ENCODE measurements around the gene CHCHD3.

The CHCHD3 gene

GRCh38 chr7:132838313-132838712 is 243.6 kb downstream of the CHCHD3 start:
- no peak for DNase-seq (ENCODE audit: insufficient read length, low spot score)
- FAIRE-seq = no peak

- no peak for DNase-seq (ENCODE audit: insufficient read length, low spot score)
- FAIRE-seq = no peak
Measured at GRCh38 chr7:132837529-132837928, 244.4 kb downstream of the CHCHD3 start.

GRCh38 chr7:132836746-132837145 is 245.1 kb downstream of the CHCHD3 start:
- FAIRE-seq = no peak
- no peak for DNase-seq (ENCODE audit: insufficient read length, low spot score)

- FAIRE-seq = no peak
- DNase-seq (ENCODE audit: insufficient read length, low spot score) = no peak
Measured at GRCh38 chr7:132830941-132831340, 250.9 kb downstream of the CHCHD3 start.

- DNase-seq (ENCODE audit: insufficient read length, low spot score) = no peak
- FAIRE-seq = no peak
Measured at GRCh38 chr7:132828502-132828901, 253.4 kb downstream of the CHCHD3 start.

- FAIRE-seq (no peak), DNase-seq (ENCODE audit: insufficient read length, low spot score) (no peak)
Measured at GRCh38 chr7:132825932-132826835, 255.7 kb downstream of the CHCHD3 start.

- DNase-seq (ENCODE audit: insufficient read length, low spot score) = no peak
- FAIRE-seq = no peak
Measured at GRCh38 chr7:132825222-132825621, 256.7 kb downstream of the CHCHD3 start.

- DNase-seq (ENCODE audit: insufficient read length, low spot score) (no peak), FAIRE-seq (no peak)
Measured at GRCh38 chr7:132819648-132820047, 262.2 kb downstream of the CHCHD3 start.

- FAIRE-seq = no peak
Measured at GRCh38 chr7:132817949-132818348, 263.9 kb downstream of the CHCHD3 start.

GRCh38 chr7:132815696-132816311 is 266.1 kb downstream of the CHCHD3 start:
- DNase-seq (ENCODE audit: insufficient read length, low spot score) = no peak
- FAIRE-seq = no peak

More at GRCh38 chr7:132817949-132818348, 263.9 kb downstream of the CHCHD3 start:
- no peak for DNase-seq (ENCODE audit: insufficient read length, low spot score)

- DNase-seq (ENCODE audit: insufficient read length, low spot score) (no peak), FAIRE-seq (no peak)
Measured at GRCh38 chr7:132815130-132815529, 266.8 kb downstream of the CHCHD3 start.

- FAIRE-seq = no peak
- DNase-seq (ENCODE audit: insufficient read length, low spot score) = no peak
Measured at GRCh38 chr7:132810561-132810960, 271.3 kb downstream of the CHCHD3 start.

- FAIRE-seq (no peak), DNase-seq (ENCODE audit: insufficient read length, low spot score) (no peak)
Measured at GRCh38 chr7:132806834-132807233, 275.1 kb downstream of the CHCHD3 start.

GRCh38 chr7:132805766-132806165 is 276.1 kb downstream of the CHCHD3 start:
- DNase-seq (ENCODE audit: insufficient read length, low spot score) (no peak), FAIRE-seq (no peak)

- no peak for DNase-seq (ENCODE audit: insufficient read length, low spot score)
- FAIRE-seq = no peak
Measured at GRCh38 chr7:132804849-132805485, 276.9 kb downstream of the CHCHD3 start.

GRCh38 chr7:132800522-132800921 is 281.4 kb downstream of the CHCHD3 start:
- DNase-seq (ENCODE audit: insufficient read length, low spot score) = no peak

GRCh38 chr7:132799081-132799413 is 282.8 kb downstream of the CHCHD3 start:
- DNase-seq (ENCODE audit: insufficient read length, low spot score) (no peak), FAIRE-seq (no peak)

More at GRCh38 chr7:132800522-132800921, 281.4 kb downstream of the CHCHD3 start:
- FAIRE-seq = no peak

GRCh38 chr7:132797152-132797551 is 284.7 kb downstream of the CHCHD3 start:
- no peak for DNase-seq (ENCODE audit: insufficient read length, low spot score)
- FAIRE-seq = no peak

GRCh38 chr7:132793474-132793873 is 288.4 kb downstream of the CHCHD3 start:
- DNase-seq (ENCODE audit: insufficient read length, low spot score) = no peak
- FAIRE-seq = no peak

GRCh38 chr7:132791036-132791435 is 290.9 kb downstream of the CHCHD3 start:
- no peak for DNase-seq (ENCODE audit: insufficient read length, low spot score)
- no peak for FAIRE-seq

GRCh38 chr7:132790104-132790503 is 291.8 kb downstream of the CHCHD3 start:
- DNase-seq (ENCODE audit: insufficient read length, low spot score) (no peak), FAIRE-seq (no peak)

- no peak for DNase-seq (ENCODE audit: insufficient read length, low spot score)
- FAIRE-seq = no peak
Measured at GRCh38 chr7:132789281-132789680, 292.6 kb downstream of the CHCHD3 start.
